ENCODE measurements around the gene HTR3D. TPM values are rescaled to one million over a fixed set of nuclear protein-coding genes. Genes with fewer than 3 reads are reported as not detected.

The HTR3D gene
- total RNA-seq, 4 donors from 2014 or later: not detected

DNA sequence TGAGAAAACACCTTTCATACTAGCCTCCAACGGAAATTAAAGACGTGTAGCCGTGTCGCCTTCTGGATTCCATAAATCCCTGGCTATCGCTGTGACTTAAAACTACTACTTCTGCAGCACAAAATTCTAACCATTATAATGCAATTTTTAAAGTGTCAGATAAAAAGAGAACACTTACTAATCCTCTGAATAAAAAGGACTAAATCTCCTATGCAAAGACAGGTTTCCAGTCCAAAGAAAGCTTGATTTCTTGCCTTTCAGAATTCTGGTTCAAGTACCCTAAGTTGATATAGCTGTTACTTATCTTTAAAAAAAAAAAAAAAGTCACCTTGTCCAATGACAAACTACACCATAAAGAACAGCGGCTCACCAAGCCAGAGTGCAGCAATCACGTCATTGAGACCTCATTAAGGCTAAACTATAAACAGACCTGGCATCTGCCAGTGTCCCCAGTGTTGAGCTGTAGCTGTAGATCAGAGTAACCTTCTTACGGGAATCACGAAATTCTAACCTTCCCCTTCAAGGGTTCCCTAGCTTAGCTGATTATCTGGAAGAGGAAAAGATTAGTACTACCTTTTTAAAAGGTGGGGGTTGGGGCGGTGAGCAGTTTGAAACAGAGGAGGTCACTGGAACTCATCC lies 16.0 kb upstream of the HTR3D start:
- ATAC-seq: no peak
- WGBS, 2 donors (ENCODE audit: low coverage in 1 of 2): 55 to 87% methylated on average over 4 to 10 of the region's 10 CpGs

DNA sequence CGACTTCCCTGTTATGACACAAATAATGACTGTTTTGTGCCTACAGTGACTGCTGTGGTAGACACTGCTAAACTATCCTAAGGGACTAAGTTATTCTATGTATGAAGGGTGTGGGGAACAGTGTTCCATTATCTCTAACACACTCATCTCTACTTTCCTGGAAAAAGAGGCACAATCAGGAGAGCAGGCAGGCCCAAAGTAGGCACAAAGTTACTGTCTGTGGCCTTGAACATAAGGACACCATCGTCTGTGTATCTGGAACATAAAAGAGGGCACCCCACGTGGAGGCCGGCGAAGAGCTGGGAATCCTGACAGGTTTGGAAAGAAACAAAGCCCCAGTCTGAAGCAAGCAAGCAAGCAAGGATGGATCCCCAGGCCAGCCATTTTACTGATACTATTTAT lies 15.4 kb upstream of the HTR3D start:
- no peaks in the 10 kb centered on the region for H3K27me3 ChIP-seq
- 80 to 81% methylated on average over 1 to 5 of the region's 5 CpGs for WGBS, 2 donors (ENCODE audit: low coverage in 1 of 2)
- ATAC-seq: no peak
- peaks cover 0 to 28% of the 10 kb centered on the region in 2 donors for H3K36me3 ChIP-seq
- peak overlapping the region in 1 of 2 donors; percentile 99 for H3K4me3 ChIP-seq
- H3K9me3 ChIP-seq: no peaks in the 10 kb centered on the region
- TF ChIP-seq EP300 (IDR thresholded peaks at IDR 0.05) (no peak), POLR2AphosphoS5 (IDR thresholded peaks at IDR 0.05) (no peak), POLR2A (IDR thresholded peaks at IDR 0.05) (no peak)
- TF ChIP-seq, protein P1, sequence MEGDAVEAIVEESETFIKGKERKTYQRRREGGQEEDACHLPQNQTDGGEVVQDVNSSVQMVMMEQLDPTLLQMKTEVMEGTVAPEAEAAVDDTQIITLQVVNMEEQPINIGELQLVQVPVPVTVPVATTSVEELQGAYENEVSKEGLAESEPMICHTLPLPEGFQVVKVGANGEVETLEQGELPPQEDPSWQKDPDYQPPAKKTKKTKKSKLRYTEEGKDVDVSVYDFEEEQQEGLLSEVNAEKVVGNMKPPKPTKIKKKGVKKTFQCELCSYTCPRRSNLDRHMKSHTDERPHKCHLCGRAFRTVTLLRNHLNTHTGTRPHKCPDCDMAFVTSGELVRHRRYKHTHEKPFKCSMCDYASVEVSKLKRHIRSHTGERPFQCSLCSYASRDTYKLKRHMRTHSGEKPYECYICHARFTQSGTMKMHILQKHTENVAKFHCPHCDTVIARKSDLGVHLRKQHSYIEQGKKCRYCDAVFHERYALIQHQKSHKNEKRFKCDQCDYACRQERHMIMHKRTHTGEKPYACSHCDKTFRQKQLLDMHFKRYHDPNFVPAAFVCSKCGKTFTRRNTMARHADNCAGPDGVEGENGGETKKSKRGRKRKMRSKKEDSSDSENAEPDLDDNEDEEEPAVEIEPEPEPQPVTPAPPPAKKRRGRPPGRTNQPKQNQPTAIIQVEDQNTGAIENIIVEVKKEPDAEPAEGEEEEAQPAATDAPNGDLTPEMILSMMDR (IDR thresholded peaks at IDR 0.05): no peak
- peak overlapping the region in 1 of 4 donors; percentile 16 for H3K27ac ChIP-seq
- H3K4me1 ChIP-seq: peaks cover 0 to 32% (median 9%) of the 10 kb centered on the region in 3 donors

More for the DNA sequence above, 16.0 kb upstream of the HTR3D start:
- peaks cover 0 to 34% of the 10 kb centered on the region in 2 donors for H3K36me3 ChIP-seq
- no peak overlapping the region for H3K27ac ChIP-seq
- no peak for TF ChIP-seq EP300 (IDR thresholded peaks at IDR 0.05)
- TF ChIP-seq POLR2A (IDR thresholded peaks at IDR 0.05): no peak
- no peak for TF ChIP-seq POLR2AphosphoS5 (IDR thresholded peaks at IDR 0.05)
- TF ChIP-seq, protein P1 (IDR thresholded peaks at IDR 0.05): no peak
- H3K9me3 ChIP-seq: no peaks in the 10 kb centered on the region
- no peaks in the 10 kb centered on the region for H3K27me3 ChIP-seq
- H3K4me3 ChIP-seq: no peak overlapping the region
- peaks cover 0 to 32% (median 9%) of the 10 kb centered on the region in 3 donors for H3K4me1 ChIP-seq

- TF ChIP-seq POLR2AphosphoS5 (IDR thresholded peaks at IDR 0.05): no peak
- TF ChIP-seq, protein P1 (IDR thresholded peaks at IDR 0.05): peak; percentile 93 to 99 (median 96)
- Histone ChIP-seq H3K4me1 (peaks cover 0 to 32% (median 9%) of the 10 kb centered on the region in 3 donors), H3K27ac (peak overlapping the region in 3 of 4 donors; percentile 81 to 88 (median 84)), H3K4me3 (peak overlapping the region; percentile 80 to 99), H3K9me3 (no peaks in the 10 kb centered on the region), H3K36me3 (peaks cover 0 to 22% of the 10 kb centered on the region in 2 donors), H3K27me3 (no peaks in the 10 kb centered on the region)
- 9 to 14% methylated on average over 4 to 7 of the region's 57 CpGs for WGBS, 2 donors (ENCODE audit: low coverage in 1 of 2)
- peak; percentile 92 for ATAC-seq
Measured at GRCh38 chr3:184016811-184017671, 14.5 kb upstream of the HTR3D start.

- ATAC-seq: peak; percentile 99
- Histone ChIP-seq H3K27me3 (no peaks in the 10 kb centered on the region), H3K4me3 (peak within 1 kb of the TSS; percentile 80 to 99), H3K4me1 (peaks cover 0 to 32% (median 9%) of the 10 kb centered on the region in 3 donors), H3K9me3 (no peaks in the 10 kb centered on the region), H3K36me3 (peaks cover 0 to 14% of the 10 kb centered on the region in 2 donors), H3K27ac (peak within 1 kb of the TSS; percentile 19 to 88 (median 82))
- WGBS, 2 donors (ENCODE audit: low coverage in 1 of 2): 0 to 3% methylated on average over 2 to 18 of the region's 55 CpGs
- TF ChIP-seq, protein P1 (IDR thresholded peaks at IDR 0.05): peak in 1 of 4 experiments; percentile 53
- TF ChIP-seq POLR2AphosphoS5 (IDR thresholded peaks at IDR 0.05) (peak; percentile 56), EP300 (IDR thresholded peaks at IDR 0.05) (no peak), POLR2A (IDR thresholded peaks at IDR 0.05) (peak in 1 of 2 donors; percentile 23)
Measured at GRCh38 chr3:184017672-184018423, 13.7 kb upstream of the HTR3D start, which contains the start of gene ABCC5. Gene ABCC5 (minus strand): TSS chr3:184017884. CDS start chr3:184014392, 3,492 bp downstream.
